Measurements from ENCODE around the gene UQCRC2. TPM values are rescaled to one million over a fixed set of nuclear protein-coding genes. Genes with fewer than 3 reads are reported as not detected.

The UQCRC2 gene
- total RNA-seq, 1 experiment from 2014 or later, result 299 TPM

GRCh38 chr16:21957714-21958346 lies 4.7 kb downstream of the UQCRC2 start:
- ChIA-PET POLR2A (ENCODE audit: unreplicated experiment) (interaction anchor here (0.7 kb wide), 1 partner anchor 234 kb away, joined by 5 read pairs; no protein-coding TSS in a partner anchor), CTCF (no interaction called here)
- H3K27me3 ChIP-seq (ENCODE audit: insufficient read depth, low read depth), result no peaks in the 10 kb centered on the region
- H3K27ac ChIP-seq, result no peak overlapping the region
- no peak for DNase-seq
- intact Hi-C loops (cut with micrococcal nuclease; ENCODE audit: unreplicated experiment), result no loop called here
- TF ChIP-seq CTCF (conservative IDR thresholded peaks at IDR 0.05) (no peak), EZH2 (IDR thresholded peaks at IDR 0.05; ENCODE audit: low read depth) (no peak)
- H2AFZ ChIP-seq, result no peak overlapping the region
- peaks cover 36% of the 10 kb centered on the region for H3K79me2 ChIP-seq (ENCODE audit: low read depth)
- H3F3A ChIP-seq (ENCODE audit: insufficient read depth, low read depth), result no peaks in the 10 kb centered on the region; the same call in 1 of the 2 replicates
- H3K9me2 ChIP-seq (ENCODE audit: insufficient read depth), result no peaks in the 10 kb centered on the region
- peaks cover 44% of the 10 kb centered on the region for H3K36me3 ChIP-seq (ENCODE audit: low read depth)
- peaks cover 10% of the 10 kb centered on the region for H4K20me1 ChIP-seq (ENCODE audit: insufficient read depth)
- H3K9me3 ChIP-seq (ENCODE audit: insufficient read depth, low read depth), result no peaks in the 10 kb centered on the region
- no peak overlapping the region for H3K4me2 ChIP-seq
- BruUV-seq (replicated peaks), result no TSS peak
- H3K4me3 ChIP-seq, result no peak overlapping the region
- H3K4me1 ChIP-seq (replicated peaks; ENCODE audit: insufficient read depth), result peaks cover 6% of the 10 kb centered on the region; the same call in 1 of the 2 replicates

GRCh38 chr16:21959050-21959449 lies 5.9 kb downstream of the UQCRC2 start:
- DNase-seq, result no peak
- intact Hi-C loops (cut with micrococcal nuclease; ENCODE audit: unreplicated experiment), result no loop called here
- no TSS peak for BruUV-seq (replicated peaks)
- Histone ChIP-seq H3K9me2 (ENCODE audit: insufficient read depth) (no peaks in the 10 kb centered on the region), H3K27ac (no peak overlapping the region), H3K9me3 (ENCODE audit: insufficient read depth, low read depth) (no peaks in the 10 kb centered on the region), H3F3A (ENCODE audit: insufficient read depth, low read depth) (no peaks in the 10 kb centered on the region; the same call in 1 of the 2 replicates), H3K4me1 (replicated peaks; ENCODE audit: insufficient read depth) (peaks cover 6% of the 10 kb centered on the region; the same call in 1 of the 2 replicates), H3K79me2 (ENCODE audit: low read depth) (peaks cover 27% of the 10 kb centered on the region), H3K27me3 (ENCODE audit: insufficient read depth, low read depth) (no peaks in the 10 kb centered on the region), H3K36me3 (ENCODE audit: low read depth) (peaks cover 51% of the 10 kb centered on the region), H3K4me2 (no peak overlapping the region), H3K4me3 (no peak overlapping the region), H2AFZ (no peak overlapping the region), H4K20me1 (ENCODE audit: insufficient read depth) (peaks cover 8% of the 10 kb centered on the region)
- ChIA-PET CTCF (no interaction called here), POLR2A (ENCODE audit: unreplicated experiment) (no interaction called here)
- no peak for TF ChIP-seq EZH2 (IDR thresholded peaks at IDR 0.05; ENCODE audit: low read depth)
- TF ChIP-seq CTCF (conservative IDR thresholded peaks at IDR 0.05), result no peak

- no TSS peak for BruUV-seq (replicated peaks)
- Histone ChIP-seq H3K4me3 (no peak overlapping the region), H3K27ac (no peak overlapping the region), H2AFZ (no peak overlapping the region), H3K27me3 (ENCODE audit: insufficient read depth, low read depth) (no peaks in the 10 kb centered on the region), H3K9me2 (ENCODE audit: insufficient read depth) (no peaks in the 10 kb centered on the region), H4K20me1 (ENCODE audit: insufficient read depth) (no peaks in the 10 kb centered on the region; the same call in 1 of the 2 replicates), H3K9me3 (ENCODE audit: insufficient read depth, low read depth) (no peaks in the 10 kb centered on the region), H3K4me1 (replicated peaks; ENCODE audit: insufficient read depth) (no peaks in the 10 kb centered on the region), H3F3A (ENCODE audit: insufficient read depth, low read depth) (peaks cover 6% of the 10 kb centered on the region; the same call in 1 of the 2 replicates), H3K4me2 (no peak overlapping the region), H3K79me2 (ENCODE audit: low read depth) (no peaks in the 10 kb centered on the region), H3K36me3 (ENCODE audit: low read depth) (peaks cover 70% of the 10 kb centered on the region)
- CTCF ChIA-PET, result no interaction called here
- TF ChIP-seq EZH2 (IDR thresholded peaks at IDR 0.05; ENCODE audit: low read depth) (no peak), CTCF (conservative IDR thresholded peaks at IDR 0.05) (no peak)
- intact Hi-C loops (cut with micrococcal nuclease; ENCODE audit: unreplicated experiment), result no loop called here
- no peak for DNase-seq
- POLR2A ChIA-PET (ENCODE audit: unreplicated experiment), result no interaction called here
These were observed 9.3 kb downstream of the UQCRC2 start for GRCh38 chr16:21962475-21962874.

Data from PC-9 (cell line).